ENCODE data around the gene AKAP13. TPM values are rescaled to one million over a fixed set of nuclear protein-coding genes. Genes with fewer than 3 reads are reported as not detected.

The AKAP13 gene
- polyA plus RNA-seq, 2 of the 4 experiments (the other 2 are of a cell fraction) = 20.4 to 28.8 TPM

GRCh38 chr15:85603703-85604102 is 223.3 kb downstream of the AKAP13 start:
- no peak overlapping the region for H3K27ac ChIP-seq
- no peak overlapping the region for H3K4me3 ChIP-seq
- TF ChIP-seq HOXB5 (CRISPR knock-in tag; IDR thresholded peaks at IDR 0.05) (no peak), PBX3 (IDR thresholded peaks at IDR 0.05) (no peak), GATA3 (IDR thresholded peaks at IDR 0.05; ENCODE audit: borderline replicate concordance) (no peak), ZC3H11A (IDR thresholded peaks at IDR 0.05) (no peak), EHMT2 (IDR thresholded peaks at IDR 0.05; ENCODE audit: low read depth) (no peak), HES2 (IDR thresholded peaks at IDR 0.05) (no peak), NFE2L2 (conservative IDR thresholded peaks at IDR 0.05; ENCODE audit: low read length) (no peak), RCOR1 (IDR thresholded peaks at IDR 0.05; ENCODE audit: low read depth, low read length) (no peak), ZSCAN20 (CRISPR knock-in tag; IDR thresholded peaks at IDR 0.05) (no peak), FOSL2 (IDR thresholded peaks at IDR 0.05) (no peak), FOSL2 (CRISPR knock-in tag; IDR thresholded peaks at IDR 0.05) (no peak)
- ChIA-PET CTCF (interaction anchor here (0.9 to 6.0 kb wide), 9 partner anchors 10 to 307 kb away, joined by 3 to 31 read pairs (median 4); no protein-coding TSS in a partner anchor), POLR2A (no interaction called here)
- no peak overlapping the region for H3K4me2 ChIP-seq
- DNase-seq (ENCODE audit: low read depth in 1 of 2, low spot score in 1 of 2) (no peak), ATAC-seq (peak in 1 of 2 experiments; percentile 28; a peak in 2 of 6 replicates), FAIRE-seq (no peak)
- H3K9me3 ChIP-seq = no peaks in the 10 kb centered on the region
- peaks cover 26% of the 10 kb centered on the region for H3K4me1 ChIP-seq
- WGBS (ENCODE audit: missing lambda C conversion rate) = 94% methylated on average over 2 of the region's 2 CpGs

- DNase-seq (ENCODE audit: low read depth in 1 of 2, low spot score in 1 of 2) = no peak
- H3K9me3 ChIP-seq = no peaks in the 10 kb centered on the region
- ChIA-PET CTCF (interaction anchor here (0.6 to 6.0 kb wide), 8 partner anchors 9 to 308 kb away, joined by 3 to 31 read pairs (median 4); no protein-coding TSS in a partner anchor), POLR2A (no interaction called here)
- no peak for FAIRE-seq
- TF ChIP-seq JUN (IDR thresholded peaks at IDR 0.05) (no peak), PBX3 (IDR thresholded peaks at IDR 0.05) (no peak), BHLHE40 (IDR thresholded peaks at IDR 0.05; ENCODE audit: low read depth, low read length) (no peak), FOSB (CRISPR knock-in tag; IDR thresholded peaks at IDR 0.05) (no peak), MAZ (IDR thresholded peaks at IDR 0.05; ENCODE audit: borderline replicate concordance, low read depth, low read length) (no peak), HOXA7 (CRISPR knock-in tag; IDR thresholded peaks at IDR 0.05) (no peak), NR3C1 (IDR thresholded peaks at IDR 0.05) (no peak), USF2 (IDR thresholded peaks at IDR 0.05) (no peak), SMC3 (IDR thresholded peaks at IDR 0.05) (no peak), RNF2 (IDR thresholded peaks at IDR 0.05; ENCODE audit: borderline replicate concordance, low read depth) (no peak), HMGXB4 (CRISPR knock-in tag; IDR thresholded peaks at IDR 0.05; ENCODE audit: borderline replicate concordance) (no peak), SREBF2 (IDR thresholded peaks at IDR 0.05) (no peak), REST (IDR thresholded peaks at IDR 0.05) (no peak)
- TF ChIP-seq, protein P1, sequence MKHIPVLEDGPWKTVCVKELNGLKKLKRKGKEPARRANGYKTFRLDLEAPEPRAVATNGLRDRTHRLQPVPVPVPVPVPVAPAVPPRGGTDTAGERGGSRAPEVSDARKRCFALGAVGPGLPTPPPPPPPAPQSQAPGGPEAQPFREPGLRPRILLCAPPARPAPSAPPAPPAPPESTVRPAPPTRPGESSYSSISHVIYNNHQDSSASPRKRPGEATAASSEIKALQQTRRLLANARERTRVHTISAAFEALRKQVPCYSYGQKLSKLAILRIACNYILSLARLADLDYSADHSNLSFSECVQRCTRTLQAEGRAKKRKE (CRISPR knock-in tag; IDR thresholded peaks at IDR 0.05; ENCODE audit: low read depth) = no peak
- no peak overlapping the region for H3K4me3 ChIP-seq
- no peak for ATAC-seq
- H3K4me1 ChIP-seq = peaks cover 31% of the 10 kb centered on the region
- no peak overlapping the region for H3K4me2 ChIP-seq
- no peak overlapping the region for H3K27ac ChIP-seq
- 93% methylated on average over 3 of the region's 3 CpGs for WGBS (ENCODE audit: missing lambda C conversion rate)
Measured at GRCh38 chr15:85604194-85604593, 223.8 kb downstream of the AKAP13 start.
